ENCODE data around the gene ZBTB32.

DNA sequence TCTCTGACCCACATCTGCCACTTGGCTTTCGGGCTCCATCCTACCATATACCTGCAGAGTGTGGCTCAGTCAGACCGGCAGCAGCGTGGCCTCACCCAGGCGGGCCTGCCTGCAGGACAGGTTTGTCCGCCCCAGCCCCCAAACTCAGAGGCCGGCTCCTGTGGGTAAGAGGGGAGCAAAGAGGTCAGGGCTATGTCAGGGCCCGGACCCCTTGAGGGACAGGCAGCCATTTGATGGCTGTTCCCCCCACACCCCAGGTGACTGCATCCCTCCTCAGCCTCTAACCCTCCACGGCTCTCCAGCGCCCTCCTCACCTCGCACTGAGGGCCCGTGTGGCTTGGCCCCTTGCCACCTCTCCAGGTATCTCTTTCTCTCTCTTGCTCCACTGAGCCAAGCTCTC, 12.3 kb upstream of the ZBTB32 start:
- TF ChIP-seq, protein P1, sequence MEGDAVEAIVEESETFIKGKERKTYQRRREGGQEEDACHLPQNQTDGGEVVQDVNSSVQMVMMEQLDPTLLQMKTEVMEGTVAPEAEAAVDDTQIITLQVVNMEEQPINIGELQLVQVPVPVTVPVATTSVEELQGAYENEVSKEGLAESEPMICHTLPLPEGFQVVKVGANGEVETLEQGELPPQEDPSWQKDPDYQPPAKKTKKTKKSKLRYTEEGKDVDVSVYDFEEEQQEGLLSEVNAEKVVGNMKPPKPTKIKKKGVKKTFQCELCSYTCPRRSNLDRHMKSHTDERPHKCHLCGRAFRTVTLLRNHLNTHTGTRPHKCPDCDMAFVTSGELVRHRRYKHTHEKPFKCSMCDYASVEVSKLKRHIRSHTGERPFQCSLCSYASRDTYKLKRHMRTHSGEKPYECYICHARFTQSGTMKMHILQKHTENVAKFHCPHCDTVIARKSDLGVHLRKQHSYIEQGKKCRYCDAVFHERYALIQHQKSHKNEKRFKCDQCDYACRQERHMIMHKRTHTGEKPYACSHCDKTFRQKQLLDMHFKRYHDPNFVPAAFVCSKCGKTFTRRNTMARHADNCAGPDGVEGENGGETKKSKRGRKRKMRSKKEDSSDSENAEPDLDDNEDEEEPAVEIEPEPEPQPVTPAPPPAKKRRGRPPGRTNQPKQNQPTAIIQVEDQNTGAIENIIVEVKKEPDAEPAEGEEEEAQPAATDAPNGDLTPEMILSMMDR (IDR thresholded peaks at IDR 0.05): no peak
- no peak for TF ChIP-seq POLR2A (IDR thresholded peaks at IDR 0.05)
- TF ChIP-seq POLR2AphosphoS5 (IDR thresholded peaks at IDR 0.05): no peak

All from breast epithelium (tissue), 3 donors.